GM12878 (cell line): Measurements from ENCODE around the gene HNRNPA2B1. TPM values are rescaled to one million over a fixed set of nuclear protein-coding genes. Genes with fewer than 3 reads are reported as not detected.
A peak's percentile ranks its signal among the peaks of the same experiment; 100 is the strongest.

Source experiments
- ATAC-seq: fragments of 200-7000 bp; cut with Tn5 transposase; 3 replicates; pipeline ENCODE4 v1.9.1; 2020; ENCODE audit warnings: mild to moderate bottlenecking, moderate library complexity
- BruUV-seq: library from RNA; stranded (reverse); fragments of 400-500 nt; replicated peaks from 2 replicates; lab custom pipeline; 2021; lab: Mats Ljungman, UMichigan
- CTCF ChIA-PET: fragments of 300-600 bp; sonication (Branson Sonifier 250); formaldehyde crosslinking; extraction: SDS; loops from one replicate; lab custom pipeline; 2021; ENCODE audit warnings: inconsistent platforms; lab: Yijun Ruan, JAX
- POLR2A ChIA-PET: fragments of 350-600 bp; formaldehyde crosslinking; extraction: SDS; loops from one replicate; lab custom pipeline; 2021; ENCODE audit warnings: inconsistent platforms; lab: Charles Lee
- RAD21 ChIA-PET: fragments of 300-600 bp; sonication (Branson Sonifier 250); formaldehyde crosslinking; loops from one replicate; lab custom pipeline; 2023; ENCODE audit warnings: antibody characterized with exemption; ENCODE audit not compliant: unreplicated experiment; lab: Charles Lee
- SMC1A ChIA-PET: fragments of 300-600 bp; sonication (Branson Sonifier 250); formaldehyde crosslinking; loops from one replicate; lab custom pipeline; 2023; ENCODE audit not compliant: unreplicated experiment, uncharacterized antibody; lab: Charles Lee
- DNase-seq: peaks from one replicate; pipeline ENCODE4 v3.0.0-alpha.2; 2011; ENCODE audit warnings: low read depth, low spot score
- FAIRE-seq: peaks from 3 replicates; lab custom pipeline; 2011; peaks lifted over from hg19 to GRCh38; lab: Jason Lieb, UNC
- H2AFZ ChIP-seq: 2 replicates; pipeline ENCODE4 v1.6.0; 2011; ENCODE audit warnings: low read depth, low read length, control low read depth; ENCODE audit not compliant: control insufficient read depth
- H3K27ac ChIP-seq: 2 replicates; pipeline ENCODE4 v1.5.1; 2011; ENCODE audit warnings: control low read depth; ENCODE audit not compliant: control insufficient read depth, insufficient read depth
- H3K27me3 ChIP-seq, 2 experiments: replicated peaks in 1 of 2; 2 replicates each; pipeline versions ENCODE4 v1.6.0 to v1.6.1; 2011; ENCODE audit warnings: low read length in 1 of 2; ENCODE audit not compliant: control insufficient read depth in 2 of 2, insufficient read depth in 2 of 2
- H3K36me3 ChIP-seq, 2 experiments: 2 replicates each; pipeline ENCODE4 v1.5.1; 2011; ENCODE audit warnings: low read length in 1 of 2; ENCODE audit not compliant: control insufficient read depth in 2 of 2, insufficient read depth in 2 of 2
- H3K4me1 ChIP-seq: 2 replicates; pipeline ENCODE4 v1.6.1; 2011; ENCODE audit warnings: mild to moderate bottlenecking, low read length, moderate library complexity, mixed read lengths; ENCODE audit not compliant: control insufficient read depth, insufficient read depth
- H3K4me2 ChIP-seq: 2 replicates; pipeline ENCODE4 v1.6.0; 2011; ENCODE audit warnings: control low read depth; ENCODE audit not compliant: control insufficient read depth, insufficient read depth
- H3K4me3 ChIP-seq: fragments of 200-600 bp; sonication (generic); 2 replicates; pipeline ENCODE4 v1.5.1; 2016
- H3K79me2 ChIP-seq: 2 replicates; pipeline ENCODE4 v1.6.0; 2011; ENCODE audit warnings: low read length; ENCODE audit not compliant: control insufficient read depth, insufficient read depth
- H3K9ac ChIP-seq: 2 replicates; pipeline ENCODE4 v1.8.0; 2011; ENCODE audit warnings: low read length, control low read depth, mixed read lengths; ENCODE audit not compliant: control insufficient read depth, insufficient read depth
- H3K9me3 ChIP-seq: replicated peaks from 3 replicates; pipeline ENCODE4 v1.5.1; 2011; ENCODE audit warnings: mild to moderate bottlenecking, low read length; ENCODE audit not compliant: control insufficient read depth, insufficient read depth
- H4K20me1 ChIP-seq: 2 replicates; pipeline ENCODE4 v1.6.0; 2011; ENCODE audit not compliant: control insufficient read depth, insufficient read depth
- BACH1 ChIP-seq: fragments of 450-650 bp; IDR thresholded peaks from 2 replicates; pipeline ENCODE4 v1.6.1; 2017; ENCODE audit warnings: mild to moderate bottlenecking, borderline replicate concordance
- BMI1 ChIP-seq: fragments of 450-650 bp; IDR thresholded peaks from 2 replicates; pipeline ENCODE4 v1.6.1; 2016; ENCODE audit warnings: mild to moderate bottlenecking, moderate library complexity, borderline replicate concordance
- CREB1 ChIP-seq: IDR thresholded peaks from 2 replicates; pipeline ENCODE4 v1.6.1; 2012; ENCODE audit warnings: low read depth, mild to moderate bottlenecking, inconsistent platforms
- GATAD2B ChIP-seq: fragments of 450-650 bp; conservative IDR thresholded peaks from 2 replicates; pipeline ENCODE4 v1.6.1; 2017; ENCODE audit warnings: low read depth, mild to moderate bottlenecking, moderate library complexity
- JUNB ChIP-seq: IDR thresholded peaks from 2 replicates; pipeline ENCODE4 v1.6.1; 2016; ENCODE audit warnings: antibody characterized with exemption, mild to moderate bottlenecking
- MYB ChIP-seq: fragments of 150-350 bp; IDR thresholded peaks from 2 replicates; pipeline ENCODE4 v1.6.1; 2014; ENCODE audit warnings: mild to moderate bottlenecking, low read depth, low read length, borderline replicate concordance
- NFIC ChIP-seq: IDR thresholded peaks from 2 replicates; pipeline ENCODE4 v1.6.1; 2012; ENCODE audit warnings: low read depth, mild to moderate bottlenecking, inconsistent platforms, low read length, moderate library complexity
- NR2C2 ChIP-seq: IDR thresholded peaks from 2 replicates; pipeline ENCODE4 v1.6.1; 2011; ENCODE audit warnings: borderline replicate concordance, low read depth; ENCODE audit not compliant: control insufficient read depth, insufficient read length
- POLR2A ChIP-seq: IDR thresholded peaks from 2 replicates; pipeline ENCODE4 v1.6.1; 2011; ENCODE audit warnings: low read depth, mild to moderate bottlenecking, low read length
- POLR2AphosphoS2 ChIP-seq: IDR thresholded peaks from 2 replicates; pipeline ENCODE4 v1.6.1; 2011; ENCODE audit warnings: low read depth, mild to moderate bottlenecking, low read length, improper control_type of control experiment, moderate library complexity
- POLR2AphosphoS5 ChIP-seq: IDR thresholded peaks from 2 replicates; pipeline ENCODE4 v1.6.1; 2011; ENCODE audit warnings: mild to moderate bottlenecking, low read length, inconsistent platforms
- TCF7 ChIP-seq: IDR thresholded peaks from 2 replicates; pipeline ENCODE4 v1.6.1; 2014; ENCODE audit warnings: antibody characterized with exemption, borderline replicate concordance
- ZNF207 ChIP-seq: fragments of 450-650 bp; IDR thresholded peaks from 2 replicates; pipeline ENCODE4 v1.6.1; 2014; ENCODE audit warnings: antibody characterized with exemption, mild to moderate bottlenecking, borderline replicate concordance
- WGBS: methylation state at CpG from one replicate; pipeline ENCODE4 v1.1.6; 2016; ENCODE audit warnings: low lambda C conversion rate; ENCODE audit not compliant: insufficient replicate concordance, insufficient coverage; ENCODE audit errors: missing lambda C conversion rate; 5-methylcytosine and 5-hydroxymethylcytosine counted together
- in situ Hi-C: fragments of 300-500 bp; cut with MboI; formaldehyde crosslinking; loops from 9 replicates; pipeline ENCODE4 v1.14.3; 2018; ENCODE audit warnings: mixed read lengths
- intact Hi-C: fragments of 100-400 bp; cut with micrococcal nuclease; formaldehyde crosslinking; loops from one replicate; pipeline ENCODE4 v1.14.2; 2022; ENCODE audit not compliant: unreplicated experiment
- polyA plus RNA-seq, 11 experiments: library from polyadenylated mRNA; depleted of rRNA in 4 of 11; unstranded in 6 of 11; stranded (reverse) in 5 of 11; fragments of >200 nt; fragmentation: Nextera tagmentation in 4 of 11; fragmentation: Illumina TruSeq in 1 of 11; extraction: Ambion mirVana in 4 of 11; extraction: Trizol in 1 of 11; gene quantifications; 1 replicate in 1 of 11; 2 replicates in 10 of 11; pipeline versions ENCODE4 v1.2.1 to v1.2.3, GENCODE V29; 2011 to 2016; ENCODE audit warnings: inconsistent platforms in 2 of 11, missing spikeins in 2 of 11, low read depth in 1 of 11
- total RNA-seq, 4 experiments: library from RNA; depleted of rRNA in 3 of 4; stranded (reverse); fragments of >200 nt in 3 of 4; fragmentation: Illumina TruSeq in 1 of 4; extraction: Trizol in 1 of 4; gene quantifications; 2 replicates each; pipeline versions ENCODE4 v1.2.1 to v1.2.3, GENCODE V29; 2013 to 2021
- TF ChIP-seq, protein P1 (sequence below): IDR thresholded peaks from 2 replicates; pipeline ENCODE4 v1.6.1; 2012; ENCODE audit warnings: low read depth, low read length, improper control_type of control experiment
- TF ChIP-seq, protein P2 (sequence below): fragments of 450-650 bp; IDR thresholded peaks from 2 replicates; pipeline ENCODE4 v1.6.1; 2018; ENCODE audit warnings: mild to moderate bottlenecking, low read depth, moderate library complexity; ENCODE audit not compliant: partially characterized antibody
- TF ChIP-seq, protein P3 (sequence below), 3 experiments: IDR thresholded peaks in 2 of 3; conservative IDR thresholded peaks in 1 of 3; 2 replicates each; pipeline ENCODE4 v1.5.1; 2011; ENCODE audit warnings: low read depth in 3 of 3, low read length in 3 of 3, mild to moderate bottlenecking in 3 of 3, control low read depth in 2 of 3, moderate library complexity in 2 of 3, inconsistent platforms in 1 of 3, mixed read lengths in 1 of 3; ENCODE audit not compliant: control insufficient read depth in 2 of 3, insufficient read depth in 1 of 3; ENCODE audit errors: extremely low read depth in 1 of 3

HNRNPA2B1 gene
- total and polyA plus RNA-seq, 10 of the 15 experiments (the other 5 are each of a cell fraction or from before 2014, with no cell fraction given), result 295 to 1,396 (median 932) TPM

- FAIRE-seq, result no peak
- POLR2A ChIA-PET, result interaction anchor here (0.6 to 12.7 kb wide), 12 partner anchors 10 to 302 kb away, joined by 3 to 206 read pairs (median 4); partner anchors contain the start of gene NFE2L3
- ATAC-seq, result no peak; the same call in 2 of the 3 replicates
- peak overlapping the region; percentile 67 for H3K4me3 ChIP-seq
- SMC1A ChIA-PET, result interaction anchor here (0.9 to 11.0 kb wide), 12 partner anchors 7 to 175 kb away, joined by 3 to 198 read pairs (median 14); partner anchors contain the start of gene NFE2L3
- H3K9ac ChIP-seq, result no peak overlapping the region
- intact Hi-C loops, result no loop called here
- H3K36me3 ChIP-seq, result peaks cover 7 to 53% of the 10 kb centered on the region in 2 experiments
- WGBS, result 33% methylated on average over 5 of the region's 5 CpGs
- H3K27me3 ChIP-seq, result no peaks in the 10 kb centered on the region
- in situ Hi-C loops, result loop anchor here (5.0 to 10.0 kb wide), 3 partner anchors 170 to 303 kb away; no protein-coding TSS in a partner anchor
- peaks cover 8% of the 10 kb centered on the region for H4K20me1 ChIP-seq
- CTCF ChIA-PET, result interaction anchor here (0.6 to 13.1 kb wide), 9 partner anchors 10 to 636 kb away, joined by 3 to 203 read pairs (median 6); partner anchors contain the start of gene NFE2L3
- H3K79me2 ChIP-seq, result peaks cover 97% of the 10 kb centered on the region
- peak overlapping the region; percentile 70 for H3K4me2 ChIP-seq
- peaks cover 25% of the 10 kb centered on the region for H3K4me1 ChIP-seq
- BruUV-seq, result no TSS peak
- RAD21 ChIA-PET, result interaction anchor here (0.7 to 12.7 kb wide), 10 partner anchors 9 to 1723 kb away, joined by 3 to 164 read pairs (median 6); partner anchors contain the start of gene NFE2L3
- no peak for DNase-seq
- no peak overlapping the region for H3K27ac ChIP-seq
- no peak overlapping the region for H2AFZ ChIP-seq
- H3K9me3 ChIP-seq, result no peaks in the 10 kb centered on the region; the same call in 2 of the 3 replicates
- TF ChIP-seq GATAD2B (no peak), BMI1 (0 out of 2 replicates have a peak, but pooled peaks have one; percentile 17), POLR2A (no peak), MYB (no peak), ZNF207 (no peak), NR2C2 (no peak), POLR2AphosphoS2 (peak; percentile 50; the same call in 1 of the 2 replicates), POLR2AphosphoS5 (0 out of 2 replicates have a peak, but pooled peaks have one; percentile 32), JUNB (no peak), BACH1 (peak; percentile 51; the same call in 1 of the 2 replicates), TCF7 (no peak), CREB1 (no peak), NFIC (no peak)
- TF ChIP-seq, protein P1, sequence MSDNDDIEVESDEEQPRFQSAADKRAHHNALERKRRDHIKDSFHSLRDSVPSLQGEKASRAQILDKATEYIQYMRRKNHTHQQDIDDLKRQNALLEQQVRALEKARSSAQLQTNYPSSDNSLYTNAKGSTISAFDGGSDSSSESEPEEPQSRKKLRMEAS, result no peak
- TF ChIP-seq, protein P2, sequence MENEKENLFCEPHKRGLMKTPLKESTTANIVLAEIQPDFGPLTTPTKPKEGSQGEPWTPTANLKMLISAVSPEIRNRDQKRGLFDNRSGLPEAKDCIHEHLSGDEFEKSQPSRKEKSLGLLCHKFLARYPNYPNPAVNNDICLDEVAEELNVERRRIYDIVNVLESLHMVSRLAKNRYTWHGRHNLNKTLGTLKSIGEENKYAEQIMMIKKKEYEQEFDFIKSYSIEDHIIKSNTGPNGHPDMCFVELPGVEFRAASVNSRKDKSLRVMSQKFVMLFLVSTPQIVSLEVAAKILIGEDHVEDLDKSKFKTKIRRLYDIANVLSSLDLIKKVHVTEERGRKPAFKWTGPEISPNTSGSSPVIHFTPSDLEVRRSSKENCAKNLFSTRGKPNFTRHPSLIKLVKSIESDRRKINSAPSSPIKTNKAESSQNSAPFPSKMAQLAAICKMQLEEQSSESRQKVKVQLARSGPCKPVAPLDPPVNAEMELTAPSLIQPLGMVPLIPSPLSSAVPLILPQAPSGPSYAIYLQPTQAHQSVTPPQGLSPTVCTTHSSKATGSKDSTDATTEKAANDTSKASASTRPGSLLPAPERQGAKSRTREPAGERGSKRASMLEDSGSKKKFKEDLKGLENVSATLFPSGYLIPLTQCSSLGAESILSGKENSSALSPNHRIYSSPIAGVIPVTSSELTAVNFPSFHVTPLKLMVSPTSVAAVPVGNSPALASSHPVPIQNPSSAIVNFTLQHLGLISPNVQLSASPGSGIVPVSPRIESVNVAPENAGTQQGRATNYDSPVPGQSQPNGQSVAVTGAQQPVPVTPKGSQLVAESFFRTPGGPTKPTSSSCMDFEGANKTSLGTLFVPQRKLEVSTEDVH, result no peak
- TF ChIP-seq, protein P3, sequence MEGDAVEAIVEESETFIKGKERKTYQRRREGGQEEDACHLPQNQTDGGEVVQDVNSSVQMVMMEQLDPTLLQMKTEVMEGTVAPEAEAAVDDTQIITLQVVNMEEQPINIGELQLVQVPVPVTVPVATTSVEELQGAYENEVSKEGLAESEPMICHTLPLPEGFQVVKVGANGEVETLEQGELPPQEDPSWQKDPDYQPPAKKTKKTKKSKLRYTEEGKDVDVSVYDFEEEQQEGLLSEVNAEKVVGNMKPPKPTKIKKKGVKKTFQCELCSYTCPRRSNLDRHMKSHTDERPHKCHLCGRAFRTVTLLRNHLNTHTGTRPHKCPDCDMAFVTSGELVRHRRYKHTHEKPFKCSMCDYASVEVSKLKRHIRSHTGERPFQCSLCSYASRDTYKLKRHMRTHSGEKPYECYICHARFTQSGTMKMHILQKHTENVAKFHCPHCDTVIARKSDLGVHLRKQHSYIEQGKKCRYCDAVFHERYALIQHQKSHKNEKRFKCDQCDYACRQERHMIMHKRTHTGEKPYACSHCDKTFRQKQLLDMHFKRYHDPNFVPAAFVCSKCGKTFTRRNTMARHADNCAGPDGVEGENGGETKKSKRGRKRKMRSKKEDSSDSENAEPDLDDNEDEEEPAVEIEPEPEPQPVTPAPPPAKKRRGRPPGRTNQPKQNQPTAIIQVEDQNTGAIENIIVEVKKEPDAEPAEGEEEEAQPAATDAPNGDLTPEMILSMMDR (IDR thresholded peaks at IDR 0.05 in 2 of 3, conservative IDR thresholded peaks at IDR 0.05 in 1 of 3; ENCODE audit: control insufficient read depth in 2 of 3, extremely low read depth in 1 of 3, insufficient read depth in 1 of 3, low read depth in 3 of 3, low read length in 3 of 3), result no peak
These were observed 5.4 kb downstream of the HNRNPA2B1 start for GRCh38 chr7:26195182-26195581.
